HepG2 (cell line): ENCODE measurements around the gene CCDC142. TPM values are rescaled to one million over a fixed set of nuclear protein-coding genes. Genes with fewer than 3 reads are reported as not detected.

Source experiments
- KMT2A ChIP-seq: sonication (generic); formaldehyde crosslinking; IDR thresholded peaks from 2 replicates; pipeline ENCODE4 v1.4.0; 2020; ENCODE audit warnings: missing genetic modification reagents
- NFATC3 ChIP-seq: sonication (generic); formaldehyde crosslinking; IDR thresholded peaks from 2 replicates; pipeline ENCODE4 v1.5.1; 2020; ENCODE audit warnings: mild to moderate bottlenecking, missing genetic modification reagents
- PAF1 ChIP-seq: IDR thresholded peaks from 2 replicates; pipeline ENCODE4 v1.6.1; 2016; ENCODE audit warnings: missing genetic modification reagents, missing compliant biosample characterization
- REL ChIP-seq: sonication (generic); formaldehyde crosslinking; conservative IDR thresholded peaks from 2 replicates; pipeline ENCODE4 v1.8.0; 2022; ENCODE audit warnings: mild to moderate bottlenecking, missing genetic modification reagents, moderate library complexity
- RORA ChIP-seq: sonication (generic); formaldehyde crosslinking; IDR thresholded peaks from 2 replicates; pipeline ENCODE4 v1.5.0; 2020; ENCODE audit warnings: mild to moderate bottlenecking, missing genetic modification reagents, moderate library complexity
- TAF15 ChIP-seq: fragments of 200-400 bp; formaldehyde crosslinking; IDR thresholded peaks from one replicate; pipeline ENCODE4 v1.6.1; 2018; ENCODE audit warnings: mild to moderate bottlenecking, low read depth, low read length; ENCODE audit not compliant: poor library complexity, severe bottlenecking
- THAP11 ChIP-seq: IDR thresholded peaks from 2 replicates; pipeline ENCODE4 v1.6.1; 2016; ENCODE audit warnings: missing biosample characterization, missing genetic modification reagents
- ZC3H4 ChIP-seq: sonication (generic); formaldehyde crosslinking; IDR thresholded peaks from 2 replicates; pipeline ENCODE4 v1.4.0; 2020; ENCODE audit warnings: missing genetic modification reagents, borderline replicate concordance
- ZNF17 ChIP-seq: sonication (generic); formaldehyde crosslinking; IDR thresholded peaks from 2 replicates; pipeline ENCODE4 v1.5.0; 2020; ENCODE audit warnings: mild to moderate bottlenecking, missing genetic modification reagents
- ZNF224 ChIP-seq: sonication (generic); formaldehyde crosslinking; IDR thresholded peaks from 2 replicates; pipeline ENCODE4 v1.5.0; 2020; ENCODE audit warnings: mild to moderate bottlenecking, missing genetic modification reagents
- ZNF761 ChIP-seq: sonication (generic); formaldehyde crosslinking; conservative IDR thresholded peaks from 2 replicates; pipeline ENCODE4 v1.4.0; 2020; ENCODE audit warnings: mild to moderate bottlenecking, missing genetic modification reagents
- ZNF773 ChIP-seq: sonication (generic); formaldehyde crosslinking; IDR thresholded peaks from 2 replicates; pipeline ENCODE4 v1.4.0; 2020; ENCODE audit warnings: missing genetic modification reagents, borderline replicate concordance
- polyA plus RNA-seq, 8 experiments: library from polyadenylated mRNA; depleted of rRNA in 3 of 8; stranded (reverse) in 7 of 8; unstranded in 1 of 8; fragments of >200 nt; fragmentation: Illumina TruSeq in 4 of 8; extraction: Trizol in 4 of 8; gene quantifications; 2 replicates each; pipeline versions ENCODE4 v1.2.1 to v1.2.3, GENCODE V29; 2011 to 2016; ENCODE audit warnings: low read depth in 4 of 8, missing spikeins in 1 of 8, mixed read lengths in 1 of 8; ENCODE audit not compliant: insufficient read depth in 1 of 8
- total RNA-seq, 5 experiments: library from RNA; depleted of rRNA; stranded (reverse); fragments of >200 nt; fragmentation: Illumina TruSeq; extraction: Trizol; gene quantifications; 2 replicates each; pipeline ENCODE4 v1.2.3, GENCODE V29; 2016; ENCODE audit warnings: low read depth in 1 of 5
- TF ChIP-seq, protein P1 (sequence below): sonication (generic); formaldehyde crosslinking; IDR thresholded peaks from 2 replicates; pipeline ENCODE4 v1.4.0; 2020; ENCODE audit warnings: missing genetic modification reagents, borderline replicate concordance
- TF ChIP-seq, protein P2 (sequence below): sonication (generic); formaldehyde crosslinking; conservative IDR thresholded peaks from 2 replicates; pipeline ENCODE4 v1.8.0; 2022; ENCODE audit warnings: missing genetic modification reagents
- TF ChIP-seq, protein P3 (sequence below): sonication (generic); formaldehyde crosslinking; IDR thresholded peaks from 2 replicates; pipeline ENCODE4 v1.8.0; 2022; ENCODE audit warnings: mild to moderate bottlenecking, missing genetic modification reagents, moderate library complexity
- TF ChIP-seq, protein P4 (sequence below): sonication (generic); formaldehyde crosslinking; conservative IDR thresholded peaks from 2 replicates; pipeline ENCODE4 v1.4.0; 2020; ENCODE audit warnings: mild to moderate bottlenecking, missing genetic modification reagents, moderate library complexity
- TF ChIP-seq, protein P5 (sequence below): sonication (generic); formaldehyde crosslinking; IDR thresholded peaks from 2 replicates; pipeline ENCODE4 v1.8.1; 2022; ENCODE audit warnings: mild to moderate bottlenecking, missing genetic modification reagents

Gene CCDC142
- total and polyA plus RNA-seq, 2 of the 13 experiments (the other 11 are each of a cell fraction or from before 2014, with no cell fraction given), result 14.7 to 30.4 TPM

- TF ChIP-seq, protein P1, sequence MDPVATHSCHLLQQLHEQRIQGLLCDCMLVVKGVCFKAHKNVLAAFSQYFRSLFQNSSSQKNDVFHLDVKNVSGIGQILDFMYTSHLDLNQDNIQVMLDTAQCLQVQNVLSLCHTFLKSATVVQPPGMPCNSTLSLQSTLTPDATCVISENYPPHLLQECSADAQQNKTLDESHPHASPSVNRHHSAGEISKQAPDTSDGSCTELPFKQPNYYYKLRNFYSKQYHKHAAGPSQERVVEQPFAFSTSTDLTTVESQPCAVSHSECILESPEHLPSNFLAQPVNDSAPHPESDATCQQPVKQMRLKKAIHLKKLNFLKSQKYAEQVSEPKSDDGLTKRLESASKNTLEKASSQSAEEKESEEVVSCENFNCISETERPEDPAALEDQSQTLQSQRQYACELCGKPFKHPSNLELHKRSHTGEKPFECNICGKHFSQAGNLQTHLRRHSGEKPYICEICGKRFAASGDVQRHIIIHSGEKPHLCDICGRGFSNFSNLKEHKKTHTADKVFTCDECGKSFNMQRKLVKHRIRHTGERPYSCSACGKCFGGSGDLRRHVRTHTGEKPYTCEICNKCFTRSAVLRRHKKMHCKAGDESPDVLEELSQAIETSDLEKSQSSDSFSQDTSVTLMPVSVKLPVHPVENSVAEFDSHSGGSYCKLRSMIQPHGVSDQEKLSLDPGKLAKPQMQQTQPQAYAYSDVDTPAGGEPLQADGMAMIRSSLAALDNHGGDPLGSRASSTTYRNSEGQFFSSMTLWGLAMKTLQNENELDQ (CRISPR knock-in tag), result no peak
- 0 out of 2 replicates have a peak, but pooled peaks have one; percentile 67 for TF ChIP-seq ZNF224 (CRISPR knock-in tag)
- TF ChIP-seq ZC3H4 (CRISPR knock-in tag), result no peak
- TF ChIP-seq, protein P2, sequence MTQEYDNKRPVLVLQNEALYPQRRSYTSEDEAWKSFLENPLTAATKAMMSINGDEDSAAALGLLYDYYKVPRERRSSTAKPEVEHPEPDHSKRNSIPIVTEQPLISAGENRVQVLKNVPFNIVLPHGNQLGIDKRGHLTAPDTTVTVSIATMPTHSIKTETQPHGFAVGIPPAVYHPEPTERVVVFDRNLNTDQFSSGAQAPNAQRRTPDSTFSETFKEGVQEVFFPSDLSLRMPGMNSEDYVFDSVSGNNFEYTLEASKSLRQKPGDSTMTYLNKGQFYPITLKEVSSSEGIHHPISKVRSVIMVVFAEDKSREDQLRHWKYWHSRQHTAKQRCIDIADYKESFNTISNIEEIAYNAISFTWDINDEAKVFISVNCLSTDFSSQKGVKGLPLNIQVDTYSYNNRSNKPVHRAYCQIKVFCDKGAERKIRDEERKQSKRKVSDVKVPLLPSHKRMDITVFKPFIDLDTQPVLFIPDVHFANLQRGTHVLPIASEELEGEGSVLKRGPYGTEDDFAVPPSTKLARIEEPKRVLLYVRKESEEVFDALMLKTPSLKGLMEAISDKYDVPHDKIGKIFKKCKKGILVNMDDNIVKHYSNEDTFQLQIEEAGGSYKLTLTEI (CRISPR knock-in tag), result no peak
- no peak for TF ChIP-seq ZNF17 (CRISPR knock-in tag)
- no peak for TF ChIP-seq NFATC3 (CRISPR knock-in tag)
- no peak for TF ChIP-seq KMT2A (CRISPR knock-in tag)
- TF ChIP-seq, protein P3, sequence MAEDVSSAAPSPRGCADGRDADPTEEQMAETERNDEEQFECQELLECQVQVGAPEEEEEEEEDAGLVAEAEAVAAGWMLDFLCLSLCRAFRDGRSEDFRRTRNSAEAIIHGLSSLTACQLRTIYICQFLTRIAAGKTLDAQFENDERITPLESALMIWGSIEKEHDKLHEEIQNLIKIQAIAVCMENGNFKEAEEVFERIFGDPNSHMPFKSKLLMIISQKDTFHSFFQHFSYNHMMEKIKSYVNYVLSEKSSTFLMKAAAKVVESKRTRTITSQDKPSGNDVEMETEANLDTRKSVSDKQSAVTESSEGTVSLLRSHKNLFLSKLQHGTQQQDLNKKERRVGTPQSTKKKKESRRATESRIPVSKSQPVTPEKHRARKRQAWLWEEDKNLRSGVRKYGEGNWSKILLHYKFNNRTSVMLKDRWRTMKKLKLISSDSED (CRISPR knock-in tag), result no peak
- TF ChIP-seq, protein P4, sequence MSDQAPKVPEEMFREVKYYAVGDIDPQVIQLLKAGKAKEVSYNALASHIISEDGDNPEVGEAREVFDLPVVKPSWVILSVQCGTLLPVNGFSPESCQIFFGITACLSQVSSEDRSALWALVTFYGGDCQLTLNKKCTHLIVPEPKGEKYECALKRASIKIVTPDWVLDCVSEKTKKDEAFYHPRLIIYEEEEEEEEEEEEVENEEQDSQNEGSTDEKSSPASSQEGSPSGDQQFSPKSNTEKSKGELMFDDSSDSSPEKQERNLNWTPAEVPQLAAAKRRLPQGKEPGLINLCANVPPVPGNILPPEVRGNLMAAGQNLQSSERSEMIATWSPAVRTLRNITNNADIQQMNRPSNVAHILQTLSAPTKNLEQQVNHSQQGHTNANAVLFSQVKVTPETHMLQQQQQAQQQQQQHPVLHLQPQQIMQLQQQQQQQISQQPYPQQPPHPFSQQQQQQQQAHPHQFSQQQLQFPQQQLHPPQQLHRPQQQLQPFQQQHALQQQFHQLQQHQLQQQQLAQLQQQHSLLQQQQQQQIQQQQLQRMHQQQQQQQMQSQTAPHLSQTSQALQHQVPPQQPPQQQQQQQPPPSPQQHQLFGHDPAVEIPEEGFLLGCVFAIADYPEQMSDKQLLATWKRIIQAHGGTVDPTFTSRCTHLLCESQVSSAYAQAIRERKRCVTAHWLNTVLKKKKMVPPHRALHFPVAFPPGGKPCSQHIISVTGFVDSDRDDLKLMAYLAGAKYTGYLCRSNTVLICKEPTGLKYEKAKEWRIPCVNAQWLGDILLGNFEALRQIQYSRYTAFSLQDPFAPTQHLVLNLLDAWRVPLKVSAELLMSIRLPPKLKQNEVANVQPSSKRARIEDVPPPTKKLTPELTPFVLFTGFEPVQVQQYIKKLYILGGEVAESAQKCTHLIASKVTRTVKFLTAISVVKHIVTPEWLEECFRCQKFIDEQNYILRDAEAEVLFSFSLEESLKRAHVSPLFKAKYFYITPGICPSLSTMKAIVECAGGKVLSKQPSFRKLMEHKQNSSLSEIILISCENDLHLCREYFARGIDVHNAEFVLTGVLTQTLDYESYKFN (CRISPR knock-in tag), result peak; percentile 55
- TF ChIP-seq PAF1 (CRISPR knock-in tag), result no peak
- peak; percentile 57 for TF ChIP-seq THAP11 (CRISPR knock-in tag)
- TF ChIP-seq RORA, result no peak
- no peak for TF ChIP-seq REL (CRISPR knock-in tag)
- peak; percentile 41 for TF ChIP-seq TAF15
- TF ChIP-seq ZNF773, result no peak
- TF ChIP-seq ZNF761 (CRISPR knock-in tag), result no peak
- TF ChIP-seq, protein P5, sequence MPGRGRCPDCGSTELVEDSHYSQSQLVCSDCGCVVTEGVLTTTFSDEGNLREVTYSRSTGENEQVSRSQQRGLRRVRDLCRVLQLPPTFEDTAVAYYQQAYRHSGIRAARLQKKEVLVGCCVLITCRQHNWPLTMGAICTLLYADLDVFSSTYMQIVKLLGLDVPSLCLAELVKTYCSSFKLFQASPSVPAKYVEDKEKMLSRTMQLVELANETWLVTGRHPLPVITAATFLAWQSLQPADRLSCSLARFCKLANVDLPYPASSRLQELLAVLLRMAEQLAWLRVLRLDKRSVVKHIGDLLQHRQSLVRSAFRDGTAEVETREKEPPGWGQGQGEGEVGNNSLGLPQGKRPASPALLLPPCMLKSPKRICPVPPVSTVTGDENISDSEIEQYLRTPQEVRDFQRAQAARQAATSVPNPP (CRISPR knock-in tag), result no peak
These were observed 30.2 kb upstream of the CCDC142 start (continued) for GRCh38 chr2:74512744-74513604.
